DND-41 (cell line): ENCODE results near the gene DIDO1.

Source experiments
- EZH2 ChIP-seq: IDR thresholded peaks from 3 replicates; pipeline ENCODE4 v1.6.1; 2012; ENCODE audit warnings: borderline replicate concordance, low read depth, mild to moderate bottlenecking, moderate library complexity, low read length, inconsistent platforms; ENCODE audit not compliant: severe bottlenecking
- TF ChIP-seq, protein P1 (sequence below): IDR thresholded peaks from 2 replicates; pipeline ENCODE4 v1.5.1; 2012; ENCODE audit warnings: borderline replicate concordance, low read length, moderate library complexity, mild to moderate bottlenecking; ENCODE audit not compliant: poor library complexity, severe bottlenecking; ENCODE audit errors: extremely low read depth

DNA sequence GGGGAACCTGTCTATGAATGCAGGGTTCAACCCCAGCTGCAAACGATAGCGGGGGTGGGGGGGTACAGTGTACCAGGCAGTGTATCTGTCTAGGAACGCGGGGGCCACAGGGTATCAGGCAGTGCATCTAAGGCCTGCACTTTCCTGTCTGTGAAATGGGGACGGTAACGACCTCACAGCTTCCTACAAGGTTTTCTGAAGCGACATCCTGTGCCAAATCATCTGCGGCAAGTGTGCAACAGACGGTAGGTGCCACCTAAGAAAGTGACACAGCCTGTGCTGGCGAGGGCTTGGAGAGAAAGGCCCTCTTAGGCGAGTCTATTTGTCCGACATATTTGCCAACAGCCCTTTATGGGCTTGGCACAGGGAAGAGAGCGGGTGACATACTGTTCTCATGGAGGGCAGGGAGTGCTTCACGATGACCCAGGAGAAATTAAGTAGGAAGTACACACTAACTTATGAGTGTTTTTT, 3.8 kb downstream of the DIDO1 start:
- TF ChIP-seq, protein P1, sequence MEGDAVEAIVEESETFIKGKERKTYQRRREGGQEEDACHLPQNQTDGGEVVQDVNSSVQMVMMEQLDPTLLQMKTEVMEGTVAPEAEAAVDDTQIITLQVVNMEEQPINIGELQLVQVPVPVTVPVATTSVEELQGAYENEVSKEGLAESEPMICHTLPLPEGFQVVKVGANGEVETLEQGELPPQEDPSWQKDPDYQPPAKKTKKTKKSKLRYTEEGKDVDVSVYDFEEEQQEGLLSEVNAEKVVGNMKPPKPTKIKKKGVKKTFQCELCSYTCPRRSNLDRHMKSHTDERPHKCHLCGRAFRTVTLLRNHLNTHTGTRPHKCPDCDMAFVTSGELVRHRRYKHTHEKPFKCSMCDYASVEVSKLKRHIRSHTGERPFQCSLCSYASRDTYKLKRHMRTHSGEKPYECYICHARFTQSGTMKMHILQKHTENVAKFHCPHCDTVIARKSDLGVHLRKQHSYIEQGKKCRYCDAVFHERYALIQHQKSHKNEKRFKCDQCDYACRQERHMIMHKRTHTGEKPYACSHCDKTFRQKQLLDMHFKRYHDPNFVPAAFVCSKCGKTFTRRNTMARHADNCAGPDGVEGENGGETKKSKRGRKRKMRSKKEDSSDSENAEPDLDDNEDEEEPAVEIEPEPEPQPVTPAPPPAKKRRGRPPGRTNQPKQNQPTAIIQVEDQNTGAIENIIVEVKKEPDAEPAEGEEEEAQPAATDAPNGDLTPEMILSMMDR = no peak
- TF ChIP-seq EZH2 = no peak
